Measurements from ENCODE around the gene IFFO2.

The IFFO2 gene

GRCh38 chr1:18877282-18877681 is 79.2 kb downstream of the IFFO2 start:
- no peaks in the 10 kb centered on the region for H3K9me2 ChIP-seq (replicated peaks; ENCODE audit: low read depth, low read length)
- H4K20me1 ChIP-seq (ENCODE audit: insufficient read depth, low read length, poor library complexity, severe bottlenecking) = no peaks in the 10 kb centered on the region
- no peak overlapping the region for H3K4me2 ChIP-seq (ENCODE audit: low read depth, low read length, poor library complexity, severe bottlenecking)
- H3K79me2 ChIP-seq (ENCODE audit: insufficient read depth, low read length) = no peaks in the 10 kb centered on the region
- TF ChIP-seq CTCF (conservative IDR thresholded peaks at IDR 0.05; ENCODE audit: low read length) (no peak), EZH2phosphoT487 (IDR thresholded peaks at IDR 0.05; ENCODE audit: borderline replicate concordance) (no peak)
- H3K4me1 ChIP-seq (ENCODE audit: insufficient read depth, low read length, poor library complexity, severe bottlenecking) = peaks cover 14% of the 10 kb centered on the region
- no peaks in the 10 kb centered on the region for H3F3A ChIP-seq (ENCODE audit: low read depth)
- no peak overlapping the region for H3K4me3 ChIP-seq (ENCODE audit: low read length, poor library complexity, severe bottlenecking)
- no peak overlapping the region for H3K9ac ChIP-seq (ENCODE audit: low read depth, low read length, poor library complexity, severe bottlenecking)
- H3K27me3 ChIP-seq (ENCODE audit: insufficient read depth, low read length, poor library complexity, severe bottlenecking) = no peaks in the 10 kb centered on the region
- H3K36me3 ChIP-seq (ENCODE audit: insufficient read depth, low read length) = peaks cover 6% of the 10 kb centered on the region; the same call in 1 of the 2 replicates
- H3K9me3 ChIP-seq (ENCODE audit: insufficient read depth, low read depth, low read length) = no peaks in the 10 kb centered on the region
- H2AFZ ChIP-seq (ENCODE audit: low read length) = no peak overlapping the region

GRCh38 chr1:18876210-18876609 is 80.3 kb downstream of the IFFO2 start:
- TF ChIP-seq CTCF (conservative IDR thresholded peaks at IDR 0.05; ENCODE audit: low read length) (no peak), EZH2phosphoT487 (IDR thresholded peaks at IDR 0.05; ENCODE audit: borderline replicate concordance) (no peak)
- Histone ChIP-seq H2AFZ (ENCODE audit: low read length) (no peak overlapping the region), H3K4me2 (ENCODE audit: low read depth, low read length, poor library complexity, severe bottlenecking) (no peak overlapping the region), H3K9ac (ENCODE audit: low read depth, low read length, poor library complexity, severe bottlenecking) (no peak overlapping the region), H3K4me3 (ENCODE audit: low read length, poor library complexity, severe bottlenecking) (no peak overlapping the region), H3K9me2 (replicated peaks; ENCODE audit: low read depth, low read length) (no peaks in the 10 kb centered on the region), H3K27me3 (ENCODE audit: insufficient read depth, low read length, poor library complexity, severe bottlenecking) (no peaks in the 10 kb centered on the region), H4K20me1 (ENCODE audit: insufficient read depth, low read length, poor library complexity, severe bottlenecking) (no peaks in the 10 kb centered on the region), H3F3A (ENCODE audit: low read depth) (no peaks in the 10 kb centered on the region), H3K4me1 (ENCODE audit: insufficient read depth, low read length, poor library complexity, severe bottlenecking) (peaks cover 14% of the 10 kb centered on the region), H3K36me3 (ENCODE audit: insufficient read depth, low read length) (no peaks in the 10 kb centered on the region), H3K79me2 (ENCODE audit: insufficient read depth, low read length) (no peaks in the 10 kb centered on the region), H3K9me3 (ENCODE audit: insufficient read depth, low read depth, low read length) (no peaks in the 10 kb centered on the region)

GRCh38 chr1:18875796-18876128 is 80.7 kb downstream of the IFFO2 start:
- H3K27me3 ChIP-seq (ENCODE audit: insufficient read depth, low read length, poor library complexity, severe bottlenecking) = no peaks in the 10 kb centered on the region
- TF ChIP-seq EZH2phosphoT487 (IDR thresholded peaks at IDR 0.05; ENCODE audit: borderline replicate concordance) (no peak), CTCF (conservative IDR thresholded peaks at IDR 0.05; ENCODE audit: low read length) (no peak)
- H3F3A ChIP-seq (ENCODE audit: low read depth) = no peaks in the 10 kb centered on the region
- H2AFZ ChIP-seq (ENCODE audit: low read length) = no peak overlapping the region
- no peaks in the 10 kb centered on the region for H3K9me2 ChIP-seq (replicated peaks; ENCODE audit: low read depth, low read length)
- no peaks in the 10 kb centered on the region for H3K9me3 ChIP-seq (ENCODE audit: insufficient read depth, low read depth, low read length)
- H3K4me2 ChIP-seq (ENCODE audit: low read depth, low read length, poor library complexity, severe bottlenecking) = no peak overlapping the region
- H3K79me2 ChIP-seq (ENCODE audit: insufficient read depth, low read length) = no peaks in the 10 kb centered on the region
- peaks cover 14% of the 10 kb centered on the region for H3K4me1 ChIP-seq (ENCODE audit: insufficient read depth, low read length, poor library complexity, severe bottlenecking)
- no peak overlapping the region for H3K9ac ChIP-seq (ENCODE audit: low read depth, low read length, poor library complexity, severe bottlenecking)
- no peaks in the 10 kb centered on the region for H4K20me1 ChIP-seq (ENCODE audit: insufficient read depth, low read length, poor library complexity, severe bottlenecking)
- H3K4me3 ChIP-seq (ENCODE audit: low read length, poor library complexity, severe bottlenecking) = no peak overlapping the region
- no peaks in the 10 kb centered on the region for H3K36me3 ChIP-seq (ENCODE audit: insufficient read depth, low read length)

Data from Loucy (cell line).